HCT116 (cell line): ENCODE results near the gene HNRNPA1. TPM values are rescaled to one million over a fixed set of nuclear protein-coding genes. Genes with fewer than 3 reads are reported as not detected.

ENCODE experiments used
- ATAC-seq: fragments of 200-7000 bp; cut with Tn5 transposase; 2 replicates; pipeline ENCODE4 v1.9.1; 2020; ENCODE audit warnings: mild to moderate bottlenecking, moderate library complexity
- BruUV-seq: library from RNA; stranded (reverse); fragments of 400-500 nt; replicated peaks from 2 replicates; lab custom pipeline; 2021; lab: Mats Ljungman, UMichigan
- CTCF ChIA-PET: fragments of 300-600 bp; sonication (Branson Sonifier 250); formaldehyde crosslinking; loops from one replicate; lab custom pipeline; 2021; ENCODE audit warnings: antibody characterized with exemption; lab: Charles Lee
- POLR2A ChIA-PET: fragments of 300-600, 350-600 bp; sonication (Branson Sonifier 250); formaldehyde crosslinking; loops from one replicate; lab custom pipeline; 2021; ENCODE audit warnings: antibody characterized with exemption; lab: Charles Lee
- RAD21 ChIA-PET, 2 experiments: fragments of 300-600 bp; sonication (Branson Sonifier 250); formaldehyde crosslinking; loops; one replicate each; lab custom pipeline; 2023; ENCODE audit warnings: low total read pairs in 2 of 2; ENCODE audit not compliant: uncharacterized antibody in 2 of 2, unreplicated experiment in 2 of 2, low non-redundant PET in 1 of 2; lab: Charles Lee
- DNase-seq: peaks from one replicate; pipeline ENCODE4 v3.0.0-alpha.2; 2010; ENCODE audit warnings: low read depth, low spot score
- H2AFZ ChIP-seq: fragments of 200-600 bp; shearing (Covaris generic), sonication (generic); 2 replicates; pipeline ENCODE4 v1.6.1; 2017; ENCODE audit warnings: low read depth, mixed run types, mixed read lengths, antibody characterized with exemption, low read length; ENCODE audit not compliant: poor library complexity, severe bottlenecking
- H3K27ac ChIP-seq: 2 replicates; pipeline ENCODE4 v1.5.1; 2012; ENCODE audit warnings: low read depth, low read length
- H3K27me3 ChIP-seq: fragments of 200-600 bp; sonication (generic); 2 replicates; pipeline ENCODE4 v1.6.1; 2016; ENCODE audit warnings: mixed run types, low read length, mixed read lengths; ENCODE audit not compliant: insufficient read depth
- H3K36me3 ChIP-seq, 2 experiments: fragments of 200-500 bp in 1 of 2; fragments of 200-600 bp in 1 of 2; sonication (Bioruptor generic) in 1 of 2; sonication (generic) in 1 of 2; 2 replicates each; pipeline versions ENCODE4 v1.5.1 to v1.6.1; 2014 to 2016; ENCODE audit warnings: low read length in 2 of 2, inconsistent platforms in 1 of 2, mixed read lengths in 1 of 2, mixed run types in 1 of 2; ENCODE audit not compliant: insufficient read depth in 2 of 2, control insufficient read depth in 1 of 2
- H3K4me1 ChIP-seq, 2 experiments: fragments of 200-600 bp in 1 of 2; sonication (generic) in 1 of 2; 2 replicates each; pipeline versions ENCODE4 v1.5.1 to v1.6.1; 2012 to 2017; ENCODE audit warnings: low read length in 2 of 2, inconsistent platforms in 1 of 2, mild to moderate bottlenecking in 1 of 2, mixed read lengths in 1 of 2, mixed run types in 1 of 2, moderate library complexity in 1 of 2; ENCODE audit not compliant: insufficient read depth in 2 of 2, control insufficient read depth in 1 of 2
- H3K4me2 ChIP-seq: fragments of 200-600 bp; sonication (generic); 2 replicates; pipeline ENCODE4 v1.6.1; 2017; ENCODE audit warnings: mixed run types, low read length, mixed read lengths
- H3K4me3 ChIP-seq, 2 experiments: fragments of 200-600 bp in 1 of 2; sonication (generic) in 1 of 2; replicated peaks in 1 of 2; 2 replicates each; pipeline ENCODE4 v1.5.1; 2011 to 2016; ENCODE audit warnings: low read length in 2 of 2, control low read depth in 1 of 2, low read depth in 1 of 2, mild to moderate bottlenecking in 1 of 2, mixed read lengths in 1 of 2, mixed run types in 1 of 2
- H3K79me2 ChIP-seq: fragments of 200-600 bp; sonication (generic); 2 replicates; pipeline ENCODE4 v1.6.1; 2017; ENCODE audit warnings: mild to moderate bottlenecking, mixed run types, low read length, moderate library complexity, mixed read lengths; ENCODE audit not compliant: insufficient read depth
- H3K9ac ChIP-seq: fragments of 200-600 bp; sonication (generic); 2 replicates; pipeline ENCODE4 v1.6.1; 2016; ENCODE audit warnings: low read length, mixed read lengths
- H3K9me2 ChIP-seq: fragments of 200-600 bp; sonication (generic), shearing (Covaris generic); 2 replicates; pipeline ENCODE4 v1.6.1; 2017; ENCODE audit warnings: mixed run types, mild to moderate bottlenecking, moderate library complexity; ENCODE audit not compliant: insufficient read depth
- H3K9me3 ChIP-seq, 2 experiments: fragments of 200-500 bp in 1 of 2; fragments of 200-600 bp in 1 of 2; sonication (Bioruptor generic) in 1 of 2; sonication (generic) in 1 of 2; 2 replicates each; pipeline ENCODE4 v1.6.1; 2014 to 2017; ENCODE audit warnings: low read length in 2 of 2, mixed read lengths in 2 of 2, inconsistent platforms in 1 of 2, low read depth in 1 of 2, mild to moderate bottlenecking in 1 of 2, mixed run types in 1 of 2, moderate library complexity in 1 of 2; ENCODE audit not compliant: control insufficient read depth in 1 of 2, insufficient read depth in 1 of 2
- H4K20me1 ChIP-seq: fragments of 200-600 bp; sonication (generic), shearing (Covaris generic); 2 replicates; pipeline ENCODE4 v1.6.1; 2017; ENCODE audit warnings: mixed run types, mild to moderate bottlenecking, moderate library complexity; ENCODE audit not compliant: insufficient read depth
- CEBPB ChIP-seq: IDR thresholded peaks from 2 replicates; pipeline ENCODE4 v1.6.1; 2012; ENCODE audit warnings: low read depth
- EZH2 ChIP-seq: fragments of 200-600 bp; sonication (generic); IDR thresholded peaks from 2 replicates; pipeline ENCODE4 v1.6.1; 2017; ENCODE audit warnings: antibody characterized with exemption, mixed run types
- EZH2phosphoT487 ChIP-seq: fragments of 200-600 bp; IDR thresholded peaks from 2 replicates; pipeline ENCODE4 v1.6.1; 2018; ENCODE audit warnings: antibody characterized with exemption, borderline replicate concordance
- JUND ChIP-seq: IDR thresholded peaks from 2 replicates; pipeline ENCODE4 v1.6.1; 2012
- POLR2A ChIP-seq: IDR thresholded peaks from 2 replicates; pipeline ENCODE4 v1.7.0; 2011; ENCODE audit warnings: borderline replicate concordance; ENCODE audit not compliant: insufficient read depth, insufficient read length; ENCODE audit errors: extremely low read depth
- POLR2AphosphoS5 ChIP-seq: IDR thresholded peaks from 2 replicates; pipeline ENCODE4 v1.6.1; 2011; ENCODE audit warnings: mild to moderate bottlenecking, low read depth, low read length, moderate library complexity
- REST ChIP-seq: IDR thresholded peaks from 2 replicates; pipeline ENCODE4 v1.6.1; 2012; ENCODE audit warnings: low read depth
- SIN3A ChIP-seq: IDR thresholded peaks from 2 replicates; pipeline ENCODE4 v1.6.1; 2012; ENCODE audit warnings: low read depth
- TCF7L2 ChIP-seq: IDR thresholded peaks from 2 replicates; pipeline ENCODE4 v1.7.0; 2011; ENCODE audit warnings: borderline replicate concordance, inconsistent platforms; ENCODE audit not compliant: insufficient read depth, insufficient read length; ENCODE audit errors: extremely low read depth
- YY1 ChIP-seq: IDR thresholded peaks from 2 replicates; pipeline ENCODE4 v1.6.1; 2011; ENCODE audit warnings: low read length, low read depth, moderate library complexity, mild to moderate bottlenecking; ENCODE audit not compliant: insufficient replicate concordance; ENCODE audit errors: extremely low read depth
- ZFX ChIP-seq: fragments of 450-650 bp; IDR thresholded peaks from 2 replicates; pipeline ENCODE4 v1.6.1; 2017
- ZNF274 ChIP-seq: fragments of 200-500 bp; sonication (Bioruptor generic); IDR thresholded peaks from 2 replicates; pipeline ENCODE4 v1.6.1; 2014; ENCODE audit warnings: mild to moderate bottlenecking, low read depth, low read length, inconsistent platforms
- intact Hi-C: fragments of 100-400 bp; cut with micrococcal nuclease; formaldehyde crosslinking; loops from 2 replicates; pipeline ENCODE4 v1.10.0; 2022
- total RNA-seq: library from RNA; stranded (reverse); gene quantifications from one replicate; pipeline ENCODE4 v1.2.1, GENCODE V29; 2021; ENCODE audit not compliant: unreplicated experiment

The HNRNPA1 gene
- total RNA-seq, 1 experiment from 2014 or later, result 1,878 TPM

- ChIA-PET RAD21 (interaction anchor here in 1 of 2 experiments (1.1 to 1.6 kb wide), 4 partner anchors 64 to 73 kb away, joined by 3 to 5 read pairs (median 4); no protein-coding TSS in a partner anchor), POLR2A (interaction anchor here (1.0 to 2.3 kb wide), 2 partner anchors 8 to 15 kb away, joined by 4 to 10 read pairs; partner anchors contain the start of gene HNRNPA1), CTCF (interaction anchor here (1.3 to 2.8 kb wide), 5 partner anchors 15 to 75 kb away, joined by 4 to 16 read pairs (median 6); partner anchors contain the start of genes CBX5, COPZ1 and HNRNPA1)
- H3K4me2 ChIP-seq, result no peak overlapping the region
- peaks cover 9% of the 10 kb centered on the region; the same call in 1 of the 2 replicates for H3K27me3 ChIP-seq
- no TSS peak for BruUV-seq
- DNase-seq (no peak), ATAC-seq (no peak)
- H3K9ac ChIP-seq, result no peak overlapping the region
- H3K9me3 ChIP-seq, result no peaks in the 10 kb centered on the region
- H3K4me3 ChIP-seq, result no peak overlapping the region
- no peaks in the 10 kb centered on the region for H4K20me1 ChIP-seq
- H3K36me3 ChIP-seq, result no peaks in the 10 kb centered on the region
- H2AFZ ChIP-seq, result no peak overlapping the region
- H3K9me2 ChIP-seq, result no peaks in the 10 kb centered on the region
- H3K79me2 ChIP-seq, result no peaks in the 10 kb centered on the region
- intact Hi-C loops, result loop anchor here (1.0 kb wide), 2 partner anchors 29 to 65 kb away; no protein-coding TSS in a partner anchor
- TF ChIP-seq ZNF274, result no peak
- no peak for TF ChIP-seq SIN3A
- peaks cover 2 to 3% of the 10 kb centered on the region in 2 experiments; a peak in 3 of 4 replicates for H3K4me1 ChIP-seq
- no peak overlapping the region for H3K27ac ChIP-seq
These were observed 14.5 kb downstream of the HNRNPA1 start for GRCh38 chr12:54294953-54295566.

- no peak overlapping the region for H2AFZ ChIP-seq
- no peak overlapping the region for H3K27ac ChIP-seq
- ChIA-PET RAD21 (interaction anchor here in 1 of 2 experiments (1.6 kb wide), 1 partner anchor 63 kb away, joined by 5 read pairs; no protein-coding TSS in a partner anchor), POLR2A (interaction anchor here (2.3 kb wide), 1 partner anchor 10 kb away, joined by 10 read pairs; no protein-coding TSS in a partner anchor), CTCF (interaction anchor here (1.3 kb wide), 2 partner anchors 28 to 29 kb away, joined by 3 to 4 read pairs; partner anchors contain the start of gene COPZ1)
- H3K9me2 ChIP-seq, result no peaks in the 10 kb centered on the region
- H3K9ac ChIP-seq, result no peak overlapping the region
- H3K79me2 ChIP-seq, result no peaks in the 10 kb centered on the region
- intact Hi-C loops, result no loop called here
- no peaks in the 10 kb centered on the region for H3K36me3 ChIP-seq
- no peak overlapping the region for H3K4me2 ChIP-seq
- H4K20me1 ChIP-seq, result no peaks in the 10 kb centered on the region
- BruUV-seq, result no TSS peak
- H3K9me3 ChIP-seq, result no peaks in the 10 kb centered on the region
- DNase-seq (no peak), ATAC-seq (no peak)
- no peak for TF ChIP-seq REST
- no peak for TF ChIP-seq EZH2
- TF ChIP-seq TCF7L2, result no peak
- TF ChIP-seq POLR2A, result no peak
- no peak for TF ChIP-seq ZNF274
- TF ChIP-seq EZH2phosphoT487, result no peak
- TF ChIP-seq YY1, result no peak
- no peak for TF ChIP-seq JUND
- no peak for TF ChIP-seq POLR2AphosphoS5
- TF ChIP-seq CEBPB, result no peak
- TF ChIP-seq ZFX, result no peak
- peaks cover 17% of the 10 kb centered on the region in 2 experiments for H3K4me1 ChIP-seq
- peaks cover 12% of the 10 kb centered on the region; the same call in 1 of the 2 replicates for H3K27me3 ChIP-seq
- no peak overlapping the region for H3K4me3 ChIP-seq
These were observed 16.0 kb downstream of the HNRNPA1 start for GRCh38 chr12:54296393-54297099.
